ENCODE measurements around the gene TNK2. TPM values are rescaled to one million over a fixed set of nuclear protein-coding genes. Genes with fewer than 3 reads are reported as not detected.

TNK2 gene
- total and polyA plus RNA-seq, 2 donors (not counting 1 experiment from before 2014, with no cell fraction given): 131 to 198 TPM

DNA sequence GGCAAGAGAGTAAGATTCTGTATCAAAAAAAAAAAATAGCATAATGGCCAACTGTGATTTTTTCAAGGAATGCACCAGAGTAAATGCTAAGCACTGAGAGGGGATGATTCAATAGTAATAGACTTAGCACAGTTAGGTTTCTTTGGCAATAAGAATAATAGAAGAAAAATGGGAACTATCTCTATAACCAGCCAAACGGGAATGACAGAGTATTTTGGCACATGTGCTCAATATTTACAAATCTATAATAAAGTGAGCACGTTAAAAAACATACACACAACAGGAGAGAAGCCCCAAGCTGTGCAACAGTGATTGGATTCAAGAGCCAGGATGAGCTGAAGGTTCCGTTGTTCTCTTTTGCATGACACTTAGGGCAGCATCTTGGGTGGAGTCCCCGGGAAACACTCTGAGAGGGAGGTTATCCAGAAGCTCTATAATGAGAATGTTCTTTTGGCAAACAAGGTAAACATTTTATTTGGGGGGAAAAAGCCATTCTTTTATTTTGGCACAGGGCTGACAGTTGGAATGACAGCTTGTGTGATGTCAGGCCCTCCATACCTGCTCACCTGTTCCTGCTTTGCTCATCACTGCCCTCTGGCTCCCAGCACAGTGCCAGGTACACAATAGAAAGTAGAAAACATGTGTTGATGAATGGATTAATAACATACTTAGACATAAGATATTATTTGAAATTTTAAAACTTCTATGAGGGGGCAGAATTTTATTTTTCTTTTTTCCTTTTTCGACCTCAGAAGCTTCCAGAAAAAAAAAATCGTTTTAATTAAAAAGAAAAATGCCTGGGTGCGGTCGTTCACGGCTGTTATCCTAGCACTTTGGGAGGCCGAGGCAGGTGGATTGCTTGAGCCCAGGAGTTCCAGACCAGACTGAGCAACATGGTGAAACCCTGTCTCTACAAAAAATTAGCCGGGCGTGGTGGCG is 52.6 kb downstream of the TNK2 start:
- no peaks in the 10 kb centered on the region for H3K79me2 ChIP-seq (ENCODE audit: control insufficient read depth, insufficient read depth, low read length)
- H3K27me3 ChIP-seq (replicated peaks in 1 of 4; ENCODE audit: control extremely low read depth in 1 of 4, control insufficient read depth in 3 of 4, insufficient read depth in 4 of 4, low read length in 3 of 4): peaks cover 0 to 3% (median 0%) of the 10 kb centered on the region in 4 experiments
- WGBS (ENCODE audit: insufficient coverage): 95% methylated on average over 10 of the region's 13 CpGs
- no peak overlapping the region for H3K27ac Mint-ChIP-seq
- H3K27me3 Mint-ChIP-seq: peaks cover 20% of the 10 kb centered on the region
- no peaks in the 10 kb centered on the region for H3K36me3 ChIP-seq (replicated peaks in 1 of 2; ENCODE audit: control extremely low read depth in 1 of 2, control insufficient read depth in 1 of 2, extremely low read depth in 1 of 2, insufficient read depth in 2 of 2, low read length in 1 of 2)
- no peak for TF ChIP-seq CTCF (IDR thresholded peaks at IDR 0.05)
- TF ChIP-seq EZH2 (IDR thresholded peaks at IDR 0.05; ENCODE audit: borderline replicate concordance, insufficient read depth, low read depth, low read length, poor library complexity, severe bottlenecking): no peak
- no peak overlapping the region for H3K4me2 ChIP-seq (replicated peaks; ENCODE audit: low read depth, low read length, poor library complexity, severe bottlenecking)
- ATAC-seq (ENCODE audit: low read depth): no peak
- no peak for DNase-seq
- H3K27ac ChIP-seq (ENCODE audit: low read length in 2 of 2): no peak overlapping the region
- H3K9ac ChIP-seq (ENCODE audit: low read length): no peak overlapping the region
- H3K4me1 ChIP-seq (ENCODE audit: control insufficient read depth in 2 of 2, insufficient read depth in 2 of 2, low read length in 2 of 2): peaks cover 4 to 14% of the 10 kb centered on the region in 2 donors
- CTCF ChIA-PET: interaction anchor here (0.7 to 9.5 kb wide), 5 partner anchors 15 to 63 kb away, joined by 3 to 233 read pairs (median 3); partner anchors contain the start of gene TNK2
- H4K20me1 ChIP-seq (ENCODE audit: control insufficient read depth, insufficient read depth, low read length, poor library complexity, severe bottlenecking): no peaks in the 10 kb centered on the region
- no peak overlapping the region for H3K4me3 ChIP-seq (ENCODE audit: control extremely low read depth in 1 of 5, extremely low read depth in 1 of 5, insufficient read depth in 1 of 5, low read depth in 2 of 5, low read length in 4 of 5)
- POLR2A ChIA-PET: no interaction called here
- intact Hi-C loops (cut with micrococcal nuclease): loop anchor here (5.0 to 10.0 kb wide), 2 partner anchors 137 to 231 kb away; no protein-coding TSS in a partner anchor
- no peak overlapping the region for H3K4me3 Mint-ChIP-seq
- H2AFZ ChIP-seq (ENCODE audit: insufficient read depth, low read depth, low read length, poor library complexity, severe bottlenecking): no peak overlapping the region
- peaks cover 10% of the 10 kb centered on the region for H3K4me1 Mint-ChIP-seq
- no peaks in the 10 kb centered on the region for H3K9me3 Mint-ChIP-seq (ENCODE audit: insufficient read depth)
- H3K9me3 ChIP-seq (ENCODE audit: control extremely low read depth in 1 of 3, control insufficient read depth in 2 of 3, insufficient read depth in 1 of 3, low read length in 2 of 3): no peaks in the 10 kb centered on the region
